Umbilical cord (tissue), 2 donors: ENCODE measurements around the gene PMS2. TPM values are rescaled to one million over a fixed set of nuclear protein-coding genes. Genes with fewer than 3 reads are reported as not detected.
A peak's percentile ranks its signal among the peaks of the same experiment; 100 is the strongest.
"Not testable (repeated sequence)": the region's sequence is repeated elsewhere in the genome, so short reads cannot be mapped to it uniquely, and the experiment has no call there.

Experiments used
- DNase-seq: peaks from one replicate; pipeline ENCODE4 v3.0.0-alpha.2; 2015; ENCODE audit warnings: low spot score
- total RNA-seq: library from RNA; depleted of rRNA; stranded (reverse); fragments of >200 nt; gene quantifications from one replicate; pipeline ENCODE4 v1.2.3, GENCODE V29; 2014; ENCODE audit warnings: low replicate concordance; ENCODE audit not compliant: insufficient read depth

Gene PMS2
- total RNA-seq, 1 donor from 2014 or later = 15.4 TPM

GRCh38 chr7:6016653-6016966 is 7.8 kb upstream of the PMS2 start:
- DNase-seq = no peak

GRCh38 chr7:6015917-6016652 is 7.2 kb upstream of the PMS2 start:
- peak; percentile 99 for DNase-seq

- DNase-seq = peak; percentile 67
These were observed 3.7 kb upstream of the PMS2 start for GRCh38 chr7:6012355-6013104.

GRCh38 chr7:6011541-6011940 is 2.7 kb upstream of the PMS2 start:
- peak; percentile 7 for DNase-seq

GRCh38 chr7:6010370-6010769 is 1.5 kb upstream of the PMS2 start:
- not testable (repeated sequence) for DNase-seq

GRCh38 chr7:6007835-6008590 is 836 bp downstream of the PMS2 start:
- not testable (repeated sequence) for DNase-seq

- no peak for DNase-seq
These were observed 1.5 kb downstream of the PMS2 start for GRCh38 chr7:6007386-6007785.

- peak; percentile 82 for DNase-seq
These were observed 11.5 kb downstream of the PMS2 start for GRCh38 chr7:5997210-5997808.

- DNase-seq = not testable (repeated sequence)
These were observed 21.8 kb downstream of the PMS2 start for GRCh38 chr7:5987061-5987460.

- not testable (repeated sequence) for DNase-seq
These were observed 29.1 kb downstream of the PMS2 start for GRCh38 chr7:5979680-5980314.

- DNase-seq = not testable (repeated sequence)
These were observed 35.3 kb downstream of the PMS2 start for GRCh38 chr7:5973580-5973979.

- not testable (repeated sequence) for DNase-seq
These were observed 38.4 kb downstream of the PMS2 start, which contains the start of gene RSPH10B for GRCh38 chr7:5970347-5970911. Gene RSPH10B (minus strand): TSS chr7:5970689. CDS start chr7:5967116, 3,573 bp downstream.

GRCh38 chr7:5963810-5964209 is 45.0 kb downstream of the PMS2 start:
- DNase-seq = not testable (repeated sequence)

GRCh38 chr7:5963205-5963604 is 45.6 kb downstream of the PMS2 start:
- not testable (repeated sequence) for DNase-seq

GRCh38 chr7:5934945-5935450 is 73.9 kb downstream of the PMS2 start:
- DNase-seq = not testable (repeated sequence)

GRCh38 chr7:5931905-5932644 is 76.8 kb downstream of the PMS2 start:
- DNase-seq = not testable (repeated sequence)

GRCh38 chr7:5931250-5931649 is 77.6 kb downstream of the PMS2 start:
- DNase-seq = not testable (repeated sequence)

- not testable (repeated sequence) for DNase-seq
These were observed 78.6 kb downstream of the PMS2 start for GRCh38 chr7:5930290-5930689.

GRCh38 chr7:5926263-5926870 is 82.5 kb downstream of the PMS2 start:
- not testable (repeated sequence) for DNase-seq
